Lung (tissue), 12 donors: ENCODE data around the gene RPS19BP1. TPM values are rescaled to one million over a fixed set of nuclear protein-coding genes. Genes with fewer than 3 reads are reported as not detected.

Experiments used
- ATAC-seq: fragments of 200-7000 bp; cut with Tn5 transposase; one replicate; pipeline ENCODE4 v1.9.1; 2020; ENCODE audit warnings: moderate number of reproducible peaks; ENCODE audit not compliant: insufficient read depth, low FRiP score
- DNase-seq, 3 donors: peaks; one replicate each; pipeline ENCODE4 v3.0.0-alpha.2; 2013 to 2017
- H3K27ac ChIP-seq, 2 donors: one replicate each; pipeline ENCODE4 v1.5.1; 2013; ENCODE audit warnings: mild to moderate bottlenecking in 2 of 2, moderate library complexity in 2 of 2, control low read depth in 1 of 2, inconsistent platforms in 1 of 2, low read depth in 1 of 2, low read length in 1 of 2
- H3K27me3 ChIP-seq, 3 donors: one replicate each; pipeline ENCODE4 v1.5.1; 2013; ENCODE audit warnings: low read length in 2 of 3; ENCODE audit not compliant: control insufficient read depth in 3 of 3, insufficient read depth in 3 of 3
- H3K36me3 ChIP-seq, 4 donors: one replicate each; pipeline ENCODE4 v1.5.1; 2013; ENCODE audit warnings: low read length in 4 of 4, mild to moderate bottlenecking in 1 of 4, moderate library complexity in 1 of 4; ENCODE audit not compliant: control insufficient read depth in 4 of 4, insufficient read depth in 4 of 4
- H3K4me1 ChIP-seq, 5 donors: one replicate each; pipeline ENCODE4 v1.5.1; 2013; ENCODE audit warnings: low read length in 5 of 5, mild to moderate bottlenecking in 2 of 5, moderate library complexity in 1 of 5; ENCODE audit not compliant: control insufficient read depth in 5 of 5, insufficient read depth in 5 of 5
- H3K4me3 ChIP-seq: one replicate; pipeline ENCODE4 v1.5.1; 2013; ENCODE audit warnings: mild to moderate bottlenecking, control low read depth, moderate library complexity
- H3K9ac ChIP-seq, 2 donors: one replicate each; pipeline ENCODE4 v1.5.1; 2013; ENCODE audit warnings: low read length in 2 of 2, control low read depth in 1 of 2; ENCODE audit not compliant: insufficient read depth in 1 of 2
- H3K9me3 ChIP-seq, 4 donors: one replicate each; pipeline ENCODE4 v1.5.1; 2013; ENCODE audit warnings: low read length in 3 of 4, mild to moderate bottlenecking in 1 of 4, moderate library complexity in 1 of 4; ENCODE audit not compliant: control insufficient read depth in 4 of 4, insufficient read depth in 3 of 4
- CTCF ChIP-seq: IDR thresholded peaks from 2 replicates; pipeline ENCODE4 v1.5.1; 2012; ENCODE audit warnings: mild to moderate bottlenecking; ENCODE audit errors: control extremely low read depth, extremely low read depth
- WGBS, 2 donors: extraction: QIAGEN DNeasy Blood & Tissue Kit; methylation state at CpG; one replicate each; pipeline ENCODE4 v1.1.7; 2013; 5-methylcytosine and 5-hydroxymethylcytosine counted together
- polyA plus RNA-seq, 2 donors: library from polyadenylated mRNA; stranded (reverse); fragments of 200-250 nt; gene quantifications; one replicate each; pipeline ENCODE4 v1.2.1, GENCODE V29; 2013
- total RNA-seq, 2 donors: library from RNA; depleted of rRNA in 1 of 2; stranded (reverse); fragments of >200 nt in 1 of 2; gene quantifications; one replicate each; pipeline ENCODE4 v1.2.1, GENCODE V29; 2014 to 2021
- donor health status: control.
- donor health status: control.
- donor health status: Bipolar disorder and iron deficiency.
- donor health status: healthy.
- donor health status: DM: yes; HTN: yes; CAD: no.

Gene RPS19BP1
- total and polyA plus RNA-seq, 4 donors = 50.0 to 199 (median 135) TPM

GRCh38 chr22:39559456-39560105 lies 27.0 kb upstream of the RPS19BP1 start:
- no peak overlapping the region for H3K4me3 ChIP-seq
- no peaks in the 10 kb centered on the region for H3K9me3 ChIP-seq
- peaks cover 0 to 14% (median 7%) of the 10 kb centered on the region in 5 donors for H3K4me1 ChIP-seq
- no peak overlapping the region for H3K9ac ChIP-seq
- DNase-seq = no peak
- no peak for ATAC-seq
- WGBS, 2 donors = 35 to 45% methylated on average over 11 of the region's 11 CpGs
- H3K36me3 ChIP-seq = no peaks in the 10 kb centered on the region
- H3K27ac ChIP-seq = no peak overlapping the region
- no peak for TF ChIP-seq CTCF
- peaks cover 0 to 68% (median 27%) of the 10 kb centered on the region in 3 donors for H3K27me3 ChIP-seq

GRCh38 chr22:39558950-39559349 lies 26.4 kb upstream of the RPS19BP1 start:
- H3K36me3 ChIP-seq = no peaks in the 10 kb centered on the region
- no peak overlapping the region for H3K4me3 ChIP-seq
- no peak overlapping the region for H3K9ac ChIP-seq
- ATAC-seq = no peak
- no peaks in the 10 kb centered on the region for H3K9me3 ChIP-seq
- H3K4me1 ChIP-seq = peaks cover 0 to 14% (median 7%) of the 10 kb centered on the region in 5 donors
- H3K27me3 ChIP-seq = peaks cover 0 to 68% (median 26%) of the 10 kb centered on the region in 3 donors
- DNase-seq = no peak
- WGBS, 2 donors = 86% methylated on average over 14 of the region's 14 CpGs
- H3K27ac ChIP-seq = no peak overlapping the region
- TF ChIP-seq CTCF = no peak

GRCh38 chr22:39558254-39558727 lies 25.7 kb upstream of the RPS19BP1 start:
- Histone ChIP-seq H3K4me1 (peaks cover 0 to 14% (median 7%) of the 10 kb centered on the region in 5 donors), H3K27ac (no peak overlapping the region), H3K36me3 (no peaks in the 10 kb centered on the region), H3K4me3 (no peak overlapping the region), H3K9ac (no peak overlapping the region), H3K27me3 (peaks cover 0 to 63% (median 20%) of the 10 kb centered on the region in 3 donors), H3K9me3 (no peaks in the 10 kb centered on the region)
- ATAC-seq (no peak), DNase-seq (peak; percentile 40 to 42 (median 41))
- 7 to 9% methylated on average over 34 of the region's 34 CpGs for WGBS, 2 donors
- no peak for TF ChIP-seq CTCF
